Astrocyte (in vitro differentiated cells and primary cell): ENCODE data around the gene ZNF22.

ENCODE experiments used
- EZH2 ChIP-seq: IDR thresholded peaks from 2 replicates; pipeline ENCODE4 v1.6.1; 2012; ENCODE audit warnings: mild to moderate bottlenecking, low read length, inconsistent platforms; ENCODE audit not compliant: insufficient read depth
- TF ChIP-seq, protein P1 (sequence below): IDR thresholded peaks from 2 replicates; pipeline ENCODE4 v1.5.1; 2011; ENCODE audit warnings: low read depth, mild to moderate bottlenecking, inconsistent platforms, low read length, moderate library complexity; ENCODE audit not compliant: insufficient read depth

DNA sequence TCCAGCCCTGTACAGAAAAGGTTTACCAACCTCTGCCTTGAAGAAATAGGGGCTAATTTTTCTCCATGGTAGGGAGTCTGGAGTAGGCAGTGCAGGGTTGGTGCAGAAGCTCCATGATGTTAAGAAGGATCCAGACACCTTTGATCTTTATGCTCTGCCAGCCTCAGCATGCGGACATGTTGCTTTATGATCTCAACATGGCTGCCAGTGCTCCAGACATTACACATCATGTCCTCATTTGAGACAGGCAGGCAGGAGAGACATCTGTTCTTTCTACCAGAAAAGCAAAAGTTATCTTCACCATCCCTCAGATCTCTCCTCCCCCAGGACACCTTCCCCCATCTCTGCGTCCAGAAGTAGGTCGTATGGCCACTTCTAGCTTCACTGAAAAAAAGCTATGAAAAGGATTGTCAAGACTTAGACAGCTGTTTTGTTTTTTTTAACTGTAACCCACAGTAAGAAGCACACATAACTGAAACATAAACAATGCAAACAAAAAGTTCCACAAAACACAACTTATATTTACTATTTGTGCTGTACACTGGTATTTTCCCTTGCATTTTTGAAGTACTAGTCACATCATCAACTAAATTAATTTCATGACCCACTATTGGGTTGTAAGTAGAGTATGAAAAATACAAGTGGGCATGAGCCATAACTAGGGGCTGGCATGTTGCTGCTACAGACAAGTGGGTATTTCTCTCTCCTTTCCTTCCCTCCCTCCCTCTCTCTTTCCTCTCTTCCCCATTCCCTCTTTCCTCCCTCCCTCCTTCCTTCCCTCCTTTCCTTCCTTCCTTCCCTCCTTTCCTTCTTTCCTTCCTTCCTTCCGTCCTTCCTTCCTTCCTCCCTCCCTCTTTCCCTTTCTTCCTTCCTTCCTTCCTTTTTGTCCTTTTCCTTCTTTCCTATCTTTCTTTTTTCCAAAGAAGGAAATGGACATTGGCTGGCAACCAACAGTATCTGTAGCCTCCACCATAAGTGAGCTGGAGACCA is 43.7 kb upstream of the ZNF22 start:
- TF ChIP-seq, protein P1, sequence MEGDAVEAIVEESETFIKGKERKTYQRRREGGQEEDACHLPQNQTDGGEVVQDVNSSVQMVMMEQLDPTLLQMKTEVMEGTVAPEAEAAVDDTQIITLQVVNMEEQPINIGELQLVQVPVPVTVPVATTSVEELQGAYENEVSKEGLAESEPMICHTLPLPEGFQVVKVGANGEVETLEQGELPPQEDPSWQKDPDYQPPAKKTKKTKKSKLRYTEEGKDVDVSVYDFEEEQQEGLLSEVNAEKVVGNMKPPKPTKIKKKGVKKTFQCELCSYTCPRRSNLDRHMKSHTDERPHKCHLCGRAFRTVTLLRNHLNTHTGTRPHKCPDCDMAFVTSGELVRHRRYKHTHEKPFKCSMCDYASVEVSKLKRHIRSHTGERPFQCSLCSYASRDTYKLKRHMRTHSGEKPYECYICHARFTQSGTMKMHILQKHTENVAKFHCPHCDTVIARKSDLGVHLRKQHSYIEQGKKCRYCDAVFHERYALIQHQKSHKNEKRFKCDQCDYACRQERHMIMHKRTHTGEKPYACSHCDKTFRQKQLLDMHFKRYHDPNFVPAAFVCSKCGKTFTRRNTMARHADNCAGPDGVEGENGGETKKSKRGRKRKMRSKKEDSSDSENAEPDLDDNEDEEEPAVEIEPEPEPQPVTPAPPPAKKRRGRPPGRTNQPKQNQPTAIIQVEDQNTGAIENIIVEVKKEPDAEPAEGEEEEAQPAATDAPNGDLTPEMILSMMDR = no peak
- TF ChIP-seq EZH2 = no peak
